DMS114 treated with DMSO at 0.1 percent for 48 hours (cell line): Measurements from ENCODE around the gene VSTM2A.
"Not testable (repeated sequence)": the region's sequence is repeated elsewhere in the genome, so short reads cannot be mapped to it uniquely, and the experiment has no call there.

Experiments
- DNase-seq: peaks from one replicate; lab custom pipeline; 2025; ENCODE audit not compliant: unreplicated experiment; lab: John Stamatoyannopoulos, UW

Gene VSTM2A, protein sequence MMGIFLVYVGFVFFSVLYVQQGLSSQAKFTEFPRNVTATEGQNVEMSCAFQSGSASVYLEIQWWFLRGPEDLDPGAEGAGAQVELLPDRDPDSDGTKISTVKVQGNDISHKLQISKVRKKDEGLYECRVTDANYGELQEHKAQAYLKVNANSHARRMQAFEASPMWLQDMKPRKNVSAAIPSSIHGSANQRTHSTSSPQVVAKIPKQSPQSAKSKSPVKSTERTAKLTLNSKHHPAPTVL

DNA sequence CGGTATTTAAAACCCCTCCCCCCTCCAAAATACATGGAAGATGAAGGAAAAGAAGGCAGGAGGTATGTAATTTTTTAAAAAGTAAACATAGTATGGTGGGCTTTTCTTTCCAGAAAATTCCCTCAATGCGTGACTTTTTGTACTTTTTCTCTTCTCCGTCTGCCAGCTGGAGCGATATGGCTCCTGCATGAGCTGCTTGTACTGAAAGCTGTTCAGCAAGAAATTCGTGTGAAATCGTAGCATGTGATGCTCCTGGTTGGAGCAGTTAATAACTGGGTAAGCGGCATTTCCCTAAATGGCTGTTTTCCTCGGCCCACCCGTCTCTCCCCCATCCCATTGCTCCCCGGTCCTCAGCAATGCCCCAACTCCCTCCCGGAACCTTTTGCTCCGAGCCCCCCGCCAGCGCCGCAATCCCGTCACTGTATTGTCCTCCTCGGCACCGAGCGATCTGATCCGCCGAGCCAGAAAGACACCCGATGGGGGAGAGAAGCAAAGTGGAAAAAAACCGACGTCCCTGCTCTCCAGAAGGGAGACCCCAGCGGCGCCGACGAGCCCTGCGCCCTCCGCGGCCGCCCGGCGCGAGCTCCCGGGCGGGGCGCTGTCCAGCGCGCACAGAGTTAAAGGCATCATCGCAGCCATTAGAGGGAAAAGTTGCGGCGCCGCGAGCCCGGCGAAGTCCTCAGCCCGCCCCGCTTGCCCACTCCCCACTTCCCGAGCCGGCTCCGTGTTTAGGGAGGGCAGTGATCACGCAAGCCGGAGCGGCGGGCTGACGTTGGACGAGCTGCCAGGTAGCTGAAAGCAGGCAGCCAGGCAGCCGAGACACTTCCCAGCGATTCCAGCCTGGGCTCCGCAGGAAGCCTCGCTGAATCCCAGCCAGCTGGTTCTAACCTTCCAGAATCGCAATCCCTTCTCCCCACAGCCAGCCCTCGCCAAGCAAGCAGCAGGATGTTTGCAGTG lies at the start of gene VSTM2A:
TSS of gene VSTM2A (plus strand) at position 707 of the 957 bp plus-strand sequence. CDS start 356 bp downstream, outside the sequence.
- DNase-seq, result no peak

DNA sequence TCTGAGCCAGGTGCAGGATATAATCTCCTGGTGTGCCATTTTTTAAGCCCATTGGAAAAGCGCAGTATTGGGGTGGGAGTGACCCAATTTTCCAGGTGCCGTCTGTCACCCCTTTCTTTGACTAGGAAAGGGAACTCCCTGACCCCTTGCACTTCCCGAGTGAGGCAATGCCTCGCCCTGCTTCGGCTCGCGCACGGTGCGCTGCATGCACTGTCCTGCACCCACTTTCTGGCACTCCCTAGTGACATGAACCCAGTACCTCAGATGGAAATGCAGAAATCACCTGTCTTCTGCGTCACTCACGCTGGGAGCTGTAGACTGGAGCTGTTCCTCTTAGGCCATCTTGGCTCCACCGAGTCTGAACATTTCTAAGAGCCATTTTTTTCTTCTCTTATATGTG lies 37.6 kb upstream of the VSTM2A start:
- DNase-seq, result not testable (repeated sequence)

DNA sequence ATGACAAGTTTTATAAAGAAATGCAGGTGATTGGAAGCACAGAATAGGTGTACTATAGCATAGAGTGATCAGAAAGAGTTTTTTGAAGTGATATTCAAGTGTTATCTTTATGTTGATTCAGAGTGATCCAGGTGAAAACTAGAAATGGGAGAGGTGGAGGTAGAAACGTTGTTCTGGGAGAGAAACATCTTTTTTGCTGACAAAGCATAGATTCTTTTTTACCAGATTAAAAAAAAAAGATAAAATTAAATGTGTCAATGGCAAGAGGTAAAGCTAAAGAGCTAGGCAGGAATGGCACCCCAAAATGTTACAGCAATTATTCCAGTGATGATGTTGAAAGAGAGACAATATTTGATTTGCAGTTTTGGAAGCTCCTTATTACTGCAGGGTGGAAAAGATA lies 12.6 kb upstream of the VSTM2A start:
- no peak for DNase-seq

DNA sequence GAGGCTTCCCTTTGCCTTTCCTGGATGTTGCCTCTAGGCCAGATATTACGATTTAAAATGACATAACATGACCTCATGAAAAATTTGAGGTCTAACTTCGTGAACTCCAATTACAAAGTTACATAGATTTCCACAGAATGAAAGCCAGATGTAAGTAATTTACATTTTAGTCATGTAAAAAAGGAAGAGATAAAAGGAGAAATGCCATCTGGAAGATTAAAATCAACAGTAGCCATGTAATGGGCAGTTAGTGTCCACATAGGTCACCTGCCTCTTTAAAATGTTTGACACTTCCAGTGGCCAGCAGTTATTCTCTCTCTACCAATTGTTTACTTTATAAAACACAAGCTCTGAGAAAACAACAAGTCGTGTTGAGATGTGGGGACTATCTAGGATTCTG lies 4.1 kb upstream of the VSTM2A start:
- no peak for DNase-seq

DNA sequence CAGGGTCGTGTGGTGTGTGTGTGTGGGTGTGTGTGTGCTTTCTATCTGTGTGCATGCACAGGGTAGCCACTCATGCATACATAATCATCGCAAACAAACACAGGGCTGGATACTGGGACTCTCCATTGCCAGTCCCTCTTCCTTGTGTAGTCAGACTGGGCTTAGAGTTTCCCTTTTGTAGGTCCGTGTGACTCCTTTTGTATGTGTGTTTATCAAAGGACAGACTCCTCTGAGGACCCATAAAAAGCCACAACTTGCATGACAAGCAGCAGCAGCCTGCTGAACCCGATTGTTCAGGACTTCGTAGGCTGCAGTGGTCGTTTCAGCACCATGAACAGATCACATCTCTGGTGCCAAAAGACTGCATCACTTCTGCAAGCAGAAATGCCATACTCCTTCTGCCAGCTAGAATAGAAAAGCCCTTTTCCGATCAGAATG lies 895 bp downstream of the VSTM2A start:
- no peak for DNase-seq

DNA sequence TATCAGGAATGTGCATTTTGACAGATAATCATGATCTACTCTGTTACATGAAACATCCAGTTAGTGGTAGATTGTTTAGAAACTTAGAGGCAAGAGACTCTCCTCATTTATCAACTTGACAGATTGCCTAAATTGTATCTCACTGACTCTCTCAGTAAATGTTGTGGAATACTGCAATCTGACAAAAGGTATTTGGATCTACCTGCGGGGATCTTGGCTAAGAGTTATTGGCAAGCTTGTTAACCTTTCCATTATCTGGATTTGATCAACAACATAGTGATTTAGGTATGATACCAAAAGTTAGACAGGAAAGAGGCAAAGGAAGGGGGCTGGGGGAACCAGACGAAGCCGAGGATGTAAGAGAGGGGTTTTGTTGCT lies 2.0 kb downstream of the VSTM2A start:
- no peak for DNase-seq

DNA sequence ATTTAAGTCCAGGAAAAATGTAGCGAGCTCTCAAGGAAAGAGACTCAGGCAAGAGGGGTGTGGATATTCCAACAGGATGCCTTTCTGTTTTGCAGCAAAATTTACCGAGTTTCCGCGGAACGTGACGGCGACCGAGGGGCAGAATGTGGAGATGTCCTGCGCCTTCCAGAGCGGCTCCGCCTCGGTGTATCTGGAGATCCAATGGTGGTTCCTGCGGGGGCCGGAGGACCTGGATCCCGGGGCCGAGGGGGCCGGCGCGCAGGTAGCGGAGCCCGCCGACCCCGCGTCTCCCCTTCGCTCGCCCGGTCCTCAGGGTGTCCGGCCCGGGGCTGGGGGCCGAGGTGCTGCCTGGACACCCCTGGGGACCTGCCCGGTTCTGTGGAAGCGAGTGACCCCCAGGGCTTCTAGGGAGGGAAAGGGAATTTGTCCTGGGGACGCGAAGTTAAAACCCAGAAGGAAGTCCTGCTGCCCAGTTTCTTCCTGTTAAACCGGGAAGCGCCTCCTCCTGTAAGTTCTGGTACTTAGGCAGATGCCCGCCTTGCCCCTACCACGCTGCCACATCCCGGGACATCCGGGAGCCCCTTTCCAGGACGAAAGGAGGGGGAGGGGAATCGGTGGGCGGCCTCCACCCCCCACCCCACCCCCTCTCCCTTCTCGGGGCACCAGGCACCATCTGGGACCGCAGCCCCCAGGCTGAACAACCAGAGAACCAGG lies 2.5 kb downstream of the VSTM2A start:
- DNase-seq, result no peak

DNA sequence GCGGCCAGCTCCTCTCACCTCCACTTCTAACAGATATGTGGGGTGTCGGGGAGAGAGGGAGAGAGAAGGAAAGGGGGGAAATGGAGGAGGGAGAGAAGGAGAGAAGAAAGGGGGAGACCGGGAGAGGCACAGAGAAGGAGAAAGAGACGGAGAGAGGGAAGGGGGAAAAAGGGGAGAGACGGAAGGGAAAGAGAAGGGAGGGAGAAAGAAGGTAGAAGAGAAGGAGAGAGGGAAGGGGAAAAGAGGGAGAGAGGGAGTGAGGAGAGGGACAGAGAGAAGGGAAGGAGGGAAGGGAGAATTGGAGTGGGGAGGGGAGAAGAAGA lies 3.0 kb downstream of the VSTM2A start:
- no peak for DNase-seq

DNA sequence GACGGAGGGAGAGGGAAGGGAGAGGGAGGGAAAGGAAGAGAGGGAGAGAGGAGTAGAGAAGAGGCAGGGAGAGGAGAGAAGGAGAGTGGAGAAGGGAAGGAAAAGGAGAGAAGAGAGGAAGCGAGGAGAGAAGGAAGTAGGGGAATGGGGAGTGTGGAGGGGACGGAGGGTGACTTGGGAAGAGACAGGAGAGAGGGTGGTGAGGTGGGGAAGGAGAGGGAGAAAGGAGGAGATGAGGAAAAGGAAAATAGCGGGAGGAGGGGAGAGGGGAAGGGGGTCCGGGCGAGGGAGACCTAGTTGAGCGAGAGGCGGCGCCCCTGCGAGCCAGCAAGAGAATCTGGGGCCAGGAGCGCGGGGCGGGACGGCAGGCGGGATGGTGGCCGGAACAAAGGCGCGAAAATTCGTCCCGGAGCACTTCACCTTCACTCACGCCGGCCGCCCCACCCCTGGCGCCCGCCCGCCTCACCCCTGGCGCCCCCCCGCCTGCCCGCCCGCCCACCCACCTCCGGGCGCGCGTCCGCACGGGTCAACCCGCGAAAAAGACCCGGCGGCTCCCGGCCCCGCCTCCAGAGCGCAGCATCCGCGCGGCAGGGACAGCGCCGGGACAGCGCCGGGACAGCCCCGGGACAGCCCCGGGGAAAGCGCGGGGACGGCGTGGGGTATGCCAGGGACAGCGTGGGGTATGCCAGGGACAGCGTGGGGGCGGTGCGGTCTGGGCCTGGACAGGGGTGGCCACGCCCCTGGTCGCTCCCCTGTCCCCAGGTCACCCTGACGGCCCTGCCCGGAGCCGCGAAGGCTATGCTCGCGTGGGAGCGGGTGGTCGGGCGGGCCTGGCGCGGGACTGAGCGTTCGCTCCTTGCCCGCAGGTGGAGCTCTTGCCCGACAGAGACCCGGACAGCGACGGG lies 4.2 kb downstream of the VSTM2A start:
- DNase-seq, result peak; percentile 25

DNA sequence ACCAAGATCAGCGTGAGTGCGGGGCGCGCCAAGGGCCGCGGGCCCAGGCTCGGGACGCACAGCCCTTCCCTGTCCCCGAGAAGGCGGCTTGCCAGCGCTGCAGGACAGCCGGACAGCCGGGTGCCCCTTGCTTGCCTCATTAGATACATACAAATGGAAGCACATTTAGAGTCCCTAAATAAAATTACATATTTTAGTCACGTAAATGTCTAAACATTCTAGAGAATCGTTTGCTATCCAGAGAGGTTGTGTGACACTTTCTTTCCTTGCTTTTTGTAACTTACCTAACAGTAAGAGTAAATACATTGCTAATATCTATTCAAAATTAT lies 4.8 kb downstream of the VSTM2A start:
- DNase-seq, result no peak

DNA sequence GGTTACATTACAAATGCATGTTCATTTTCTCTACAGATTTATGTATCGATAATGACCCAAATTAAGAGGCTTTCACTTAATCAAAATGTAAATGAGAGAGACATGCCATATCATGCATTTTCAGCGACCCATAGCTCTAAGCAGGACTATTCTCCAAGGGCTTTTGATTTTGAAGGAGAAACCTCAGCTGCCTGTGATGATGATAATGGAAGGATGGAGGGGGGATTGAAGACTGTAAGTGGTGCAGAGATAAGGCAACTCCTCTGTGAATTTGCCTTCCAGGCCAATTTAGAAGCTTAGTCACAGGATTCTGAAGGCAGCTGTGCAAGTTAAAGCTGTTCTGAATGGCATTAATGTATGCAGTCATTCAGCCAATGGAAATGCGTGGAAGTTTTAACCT lies 8.3 kb downstream of the VSTM2A start:
- DNase-seq, result no peak

DNA sequence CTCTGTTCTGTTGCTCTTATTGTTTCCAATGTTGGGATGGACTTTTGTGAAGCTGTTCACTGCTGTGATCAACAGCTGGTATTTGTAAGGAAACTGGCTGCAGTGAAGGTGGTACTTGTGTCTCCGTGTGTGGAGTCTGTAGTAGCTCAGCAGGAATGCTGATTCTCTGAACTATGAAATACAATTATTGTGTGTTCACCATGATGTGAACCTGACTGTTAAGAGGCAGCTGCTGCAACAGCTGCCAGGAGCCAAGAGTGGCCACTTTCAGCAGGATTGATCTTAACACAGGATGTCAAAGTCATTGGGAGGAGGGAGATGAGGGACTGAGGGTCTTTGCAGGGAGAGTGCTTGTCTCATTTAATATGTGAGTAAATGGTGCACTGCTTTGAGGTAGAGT lies 13.9 kb downstream of the VSTM2A start:
- DNase-seq, result no peak

DNA sequence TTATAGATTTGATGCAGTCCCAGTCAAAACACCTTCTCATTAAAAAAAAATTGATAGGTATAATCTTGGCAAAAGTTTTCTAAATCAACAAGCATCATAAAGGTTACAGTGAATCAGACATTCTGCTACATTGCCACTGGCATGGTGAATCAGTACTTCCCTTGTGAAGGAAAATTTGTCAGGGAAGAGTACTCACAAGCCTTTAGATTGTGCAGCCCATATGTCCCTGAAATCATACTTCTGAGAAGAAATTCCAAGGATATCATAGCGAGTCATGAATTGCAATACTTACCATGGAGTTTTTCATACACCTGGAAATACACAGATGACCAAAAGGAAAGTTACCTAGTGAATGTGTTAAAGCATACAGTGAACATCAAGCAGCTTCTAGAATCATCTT lies 17.2 kb downstream of the VSTM2A start:
- no peak for DNase-seq

DNA sequence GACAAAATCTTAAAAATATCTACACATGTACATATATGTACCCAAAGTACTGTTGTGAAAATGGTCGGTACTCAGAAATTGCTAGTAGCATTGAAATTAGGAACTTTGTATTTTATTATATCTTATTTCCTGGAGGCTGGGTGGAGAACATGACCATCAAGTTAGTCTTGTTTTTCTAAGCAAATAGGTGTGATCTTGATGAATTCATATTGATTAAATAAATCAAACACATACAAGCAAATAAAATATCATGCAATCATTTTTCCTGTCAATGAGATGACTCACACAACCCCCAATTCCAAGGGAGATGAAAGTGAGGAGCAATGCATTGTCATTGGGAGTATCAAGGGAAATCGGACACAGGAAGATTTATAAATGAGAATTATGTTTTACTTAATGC lies 18.0 kb downstream of the VSTM2A start:
- DNase-seq, result no peak

DNA sequence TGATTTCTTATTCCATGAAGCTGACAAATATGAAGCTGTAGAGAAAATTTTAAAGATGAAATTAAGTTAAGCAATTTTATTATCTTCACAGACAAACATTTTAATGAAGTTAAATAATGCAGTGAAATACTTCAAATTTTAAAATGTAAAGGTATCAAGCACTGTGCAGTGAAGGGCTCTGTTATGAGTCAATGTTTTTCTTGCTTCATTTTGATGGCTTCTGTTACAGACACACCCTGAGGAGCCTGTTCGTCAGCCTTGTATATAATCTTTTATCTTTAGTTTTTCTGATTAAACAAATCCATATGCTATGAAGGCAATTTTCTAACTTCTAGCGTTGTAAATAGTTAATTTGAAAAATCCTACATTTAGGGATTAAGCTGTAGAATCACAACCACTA lies 18.5 kb downstream of the VSTM2A start:
- DNase-seq, result no peak

DNA sequence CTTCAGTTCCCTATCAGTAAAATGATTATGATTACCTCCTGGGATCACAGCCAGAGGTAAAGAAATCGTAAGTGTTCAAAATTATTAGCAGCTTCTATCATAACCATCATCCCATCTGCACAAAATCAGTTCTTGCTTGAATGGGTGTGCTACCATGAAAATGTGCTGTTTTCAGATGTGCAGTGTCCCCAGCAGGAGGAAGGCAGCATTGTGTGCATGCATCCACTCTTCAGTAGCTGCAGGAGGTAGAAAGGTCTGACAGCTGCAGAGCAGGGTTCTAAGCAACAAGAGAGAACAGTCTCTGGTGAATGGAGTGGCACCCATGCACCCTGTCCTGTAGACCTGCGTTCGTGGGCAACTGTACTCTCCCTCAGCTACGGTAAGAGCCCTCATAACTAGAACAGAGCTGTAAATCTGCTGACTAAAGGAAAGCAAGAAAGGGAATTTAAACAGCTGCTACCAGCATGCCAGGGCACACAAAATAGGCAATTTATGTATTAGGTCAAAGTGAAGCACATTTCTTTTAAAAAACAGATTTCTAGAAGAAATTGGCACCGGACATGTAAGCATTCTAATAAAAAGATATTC lies 21.2 kb downstream of the VSTM2A start:
- no peak for DNase-seq

DNA sequence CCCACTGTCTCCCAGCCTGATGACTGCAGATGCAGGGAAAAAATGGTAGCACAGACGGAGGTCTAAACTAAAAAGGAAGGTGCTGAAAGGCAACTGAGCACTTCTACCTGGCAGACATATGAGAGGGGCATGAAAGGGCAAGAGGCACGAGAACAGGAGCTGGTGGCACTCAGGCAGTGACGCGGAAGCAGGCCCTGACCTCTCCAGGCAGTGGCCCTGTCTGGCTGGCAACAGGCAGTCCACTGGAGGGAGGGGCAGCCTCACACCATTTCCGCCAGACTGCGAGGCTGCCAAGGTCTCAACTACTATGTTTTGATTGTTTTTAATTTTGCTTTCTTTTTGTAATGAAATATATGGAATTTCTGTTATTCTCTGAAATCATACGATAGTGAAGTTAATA lies 23.3 kb downstream of the VSTM2A start:
- no peak for DNase-seq

DNA sequence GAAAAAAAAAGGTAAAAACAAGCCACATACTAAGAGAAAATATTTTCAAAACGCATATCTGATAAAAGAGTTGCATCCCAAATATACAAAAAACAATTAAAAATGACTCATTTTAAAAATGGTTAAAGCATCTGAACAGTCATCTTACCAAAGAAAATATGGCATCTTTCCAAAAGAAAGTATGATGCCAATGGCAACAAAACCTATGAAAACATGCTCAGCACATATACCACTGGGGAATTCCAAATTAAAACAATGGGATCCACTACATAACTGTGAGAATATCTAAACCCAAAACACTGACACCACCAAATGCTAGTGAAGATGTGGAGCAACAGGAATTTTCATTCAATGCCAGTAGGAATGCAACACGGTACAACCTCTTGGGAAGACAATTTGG lies 39.3 kb downstream of the VSTM2A start:
- no peak for DNase-seq

DNA sequence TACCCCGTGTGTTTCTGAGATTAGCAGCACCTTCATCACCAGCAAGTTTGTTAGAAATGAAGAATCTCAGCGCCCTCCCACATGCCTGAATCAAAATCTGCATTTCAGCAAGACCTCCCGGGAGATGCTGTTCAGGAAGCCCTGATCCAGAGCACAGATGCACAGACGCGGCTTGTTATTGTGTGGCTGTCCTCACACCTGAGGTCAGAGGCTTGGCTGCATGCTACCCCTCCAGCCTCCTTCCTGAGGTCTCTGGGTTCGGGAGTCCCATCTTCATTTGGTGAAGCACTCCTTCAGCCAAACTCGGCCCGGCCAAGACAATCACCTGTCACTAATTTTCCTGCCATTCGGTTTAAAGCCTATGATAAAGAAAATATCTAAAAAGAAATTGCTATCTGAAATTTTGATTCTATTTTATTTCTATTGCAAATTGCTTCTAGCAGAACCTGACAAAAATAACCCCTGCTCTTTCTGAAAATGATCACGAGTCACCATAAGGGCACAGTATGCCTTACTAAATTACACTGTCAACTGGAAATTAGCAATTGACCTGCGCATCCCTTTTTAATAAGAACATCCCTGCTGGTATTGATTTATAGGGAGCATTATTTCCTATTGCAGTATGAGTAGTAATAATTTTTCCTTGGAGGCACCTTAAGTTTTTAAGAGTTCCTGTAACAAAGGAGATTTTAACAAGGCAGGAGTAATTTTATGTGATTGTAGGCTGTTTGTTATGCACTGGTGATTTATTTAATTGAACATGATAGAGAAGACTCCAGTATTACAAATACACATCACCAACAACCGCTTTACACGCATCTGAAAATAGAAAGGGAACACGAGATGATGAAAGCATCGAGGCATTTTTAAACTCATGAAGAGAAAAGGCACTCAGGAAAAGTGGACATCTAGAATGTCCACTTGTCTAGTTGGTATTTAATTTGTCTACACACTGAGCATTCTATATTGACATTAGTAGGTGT lies 49.5 kb downstream of the VSTM2A start:
- DNase-seq, result no peak
